ENCODE data around the gene PSME3.

GRCh38 chr17:42792545-42792944 lies 40.7 kb upstream of the PSME3 start:
- no peak for TF ChIP-seq CTCF (IDR thresholded peaks at IDR 0.05)
- no peak for TF ChIP-seq POLR2A (IDR thresholded peaks at IDR 0.05)

Measured in body of pancreas (tissue), 4 donors.